GM12878 (cell line): ENCODE measurements around the gene CYP3A4. TPM values are rescaled to one million over a fixed set of nuclear protein-coding genes. Genes with fewer than 3 reads are reported as not detected.

Experiments used
- ATAC-seq: fragments of 200-7000 bp; cut with Tn5 transposase; 3 replicates; pipeline ENCODE4 v1.9.1; 2020; ENCODE audit warnings: mild to moderate bottlenecking, moderate library complexity
- BruUV-seq: library from RNA; stranded (reverse); fragments of 400-500 nt; replicated peaks from 2 replicates; lab custom pipeline; 2021; lab: Mats Ljungman, UMichigan
- CTCF ChIA-PET: fragments of 300-600 bp; sonication (Branson Sonifier 250); formaldehyde crosslinking; extraction: SDS; loops from one replicate; lab custom pipeline; 2021; ENCODE audit warnings: inconsistent platforms; lab: Yijun Ruan, JAX
- POLR2A ChIA-PET: fragments of 350-600 bp; formaldehyde crosslinking; extraction: SDS; loops from one replicate; lab custom pipeline; 2021; ENCODE audit warnings: inconsistent platforms; lab: Charles Lee
- RAD21 ChIA-PET: fragments of 300-600 bp; sonication (Branson Sonifier 250); formaldehyde crosslinking; loops from one replicate; lab custom pipeline; 2023; ENCODE audit warnings: antibody characterized with exemption; ENCODE audit not compliant: unreplicated experiment; lab: Charles Lee
- SMC1A ChIA-PET: fragments of 300-600 bp; sonication (Branson Sonifier 250); formaldehyde crosslinking; loops from one replicate; lab custom pipeline; 2023; ENCODE audit not compliant: unreplicated experiment, uncharacterized antibody; lab: Charles Lee
- DNase-seq: peaks from one replicate; pipeline ENCODE4 v3.0.0-alpha.2; 2011; ENCODE audit warnings: low read depth, low spot score
- FAIRE-seq: peaks from 3 replicates; lab custom pipeline; 2011; peaks lifted over from hg19 to GRCh38; lab: Jason Lieb, UNC
- H2AFZ ChIP-seq: 2 replicates; pipeline ENCODE4 v1.6.0; 2011; ENCODE audit warnings: low read depth, low read length, control low read depth; ENCODE audit not compliant: control insufficient read depth
- H3K27ac ChIP-seq: 2 replicates; pipeline ENCODE4 v1.5.1; 2011; ENCODE audit warnings: control low read depth; ENCODE audit not compliant: control insufficient read depth, insufficient read depth
- H3K27me3 ChIP-seq, 2 experiments: replicated peaks in 1 of 2; 2 replicates each; pipeline versions ENCODE4 v1.6.0 to v1.6.1; 2011; ENCODE audit warnings: low read length in 1 of 2; ENCODE audit not compliant: control insufficient read depth in 2 of 2, insufficient read depth in 2 of 2
- H3K36me3 ChIP-seq, 2 experiments: 2 replicates each; pipeline ENCODE4 v1.5.1; 2011; ENCODE audit warnings: low read length in 1 of 2; ENCODE audit not compliant: control insufficient read depth in 2 of 2, insufficient read depth in 2 of 2
- H3K4me1 ChIP-seq: 2 replicates; pipeline ENCODE4 v1.6.1; 2011; ENCODE audit warnings: mild to moderate bottlenecking, low read length, moderate library complexity, mixed read lengths; ENCODE audit not compliant: control insufficient read depth, insufficient read depth
- H3K4me2 ChIP-seq: 2 replicates; pipeline ENCODE4 v1.6.0; 2011; ENCODE audit warnings: control low read depth; ENCODE audit not compliant: control insufficient read depth, insufficient read depth
- H3K4me3 ChIP-seq: fragments of 200-600 bp; sonication (generic); 2 replicates; pipeline ENCODE4 v1.5.1; 2016
- H3K79me2 ChIP-seq: 2 replicates; pipeline ENCODE4 v1.6.0; 2011; ENCODE audit warnings: low read length; ENCODE audit not compliant: control insufficient read depth, insufficient read depth
- H3K9ac ChIP-seq: 2 replicates; pipeline ENCODE4 v1.8.0; 2011; ENCODE audit warnings: low read length, control low read depth, mixed read lengths; ENCODE audit not compliant: control insufficient read depth, insufficient read depth
- H3K9me3 ChIP-seq: replicated peaks from 3 replicates; pipeline ENCODE4 v1.5.1; 2011; ENCODE audit warnings: mild to moderate bottlenecking, low read length; ENCODE audit not compliant: control insufficient read depth, insufficient read depth
- H4K20me1 ChIP-seq: 2 replicates; pipeline ENCODE4 v1.6.0; 2011; ENCODE audit not compliant: control insufficient read depth, insufficient read depth
- EZH2 ChIP-seq: IDR thresholded peaks from 2 replicates; pipeline ENCODE4 v1.6.1; 2012; ENCODE audit warnings: low read depth, mild to moderate bottlenecking, control low read depth, inconsistent platforms, low read length, borderline replicate concordance; ENCODE audit not compliant: control insufficient read depth
- HCFC1 ChIP-seq: fragments of 150-350 bp; IDR thresholded peaks from 2 replicates; pipeline ENCODE4 v1.6.1; 2014; ENCODE audit warnings: low read length
- MTA2 ChIP-seq: fragments of 450-650 bp; IDR thresholded peaks from 2 replicates; pipeline ENCODE4 v1.6.1; 2016; ENCODE audit warnings: low read depth, mild to moderate bottlenecking, moderate library complexity
- NFYB ChIP-seq: IDR thresholded peaks from 2 replicates; pipeline ENCODE4 v1.6.1; 2011; ENCODE audit warnings: low read depth, mild to moderate bottlenecking, low read length, improper control_type of control experiment, moderate library complexity; ENCODE audit not compliant: insufficient read depth
- RUNX3 ChIP-seq: IDR thresholded peaks from 2 replicates; pipeline ENCODE4 v1.6.1; 2012; ENCODE audit warnings: low read length, inconsistent platforms
- SMAD1 ChIP-seq: fragments of 450-650 bp; IDR thresholded peaks from 2 replicates; pipeline ENCODE4 v1.6.1; 2018; ENCODE audit warnings: mild to moderate bottlenecking, low read depth; ENCODE audit not compliant: partially characterized antibody
- SMARCA5 ChIP-seq: fragments of 450-650 bp; IDR thresholded peaks from 2 replicates; pipeline ENCODE4 v1.6.1; 2017; ENCODE audit warnings: mild to moderate bottlenecking
- SREBF1 ChIP-seq: IDR thresholded peaks from 2 replicates; pipeline ENCODE4 v1.6.1; 2012; ENCODE audit warnings: mild to moderate bottlenecking, low read length
- TAF1 ChIP-seq: IDR thresholded peaks from 2 replicates; pipeline ENCODE4 v1.6.1; 2011; ENCODE audit warnings: mild to moderate bottlenecking, low read depth, low read length, borderline replicate concordance
- WGBS: methylation state at CpG from one replicate; pipeline ENCODE4 v1.1.6; 2016; ENCODE audit warnings: low lambda C conversion rate; ENCODE audit not compliant: insufficient replicate concordance, insufficient coverage; ENCODE audit errors: missing lambda C conversion rate; 5-methylcytosine and 5-hydroxymethylcytosine counted together
- in situ Hi-C: fragments of 300-500 bp; cut with MboI; formaldehyde crosslinking; loops from 9 replicates; pipeline ENCODE4 v1.14.3; 2018; ENCODE audit warnings: mixed read lengths
- intact Hi-C: fragments of 100-400 bp; cut with micrococcal nuclease; formaldehyde crosslinking; loops from one replicate; pipeline ENCODE4 v1.14.2; 2022; ENCODE audit not compliant: unreplicated experiment
- polyA plus RNA-seq, 11 experiments: library from polyadenylated mRNA; depleted of rRNA in 4 of 11; unstranded in 6 of 11; stranded (reverse) in 5 of 11; fragments of >200 nt; fragmentation: Nextera tagmentation in 4 of 11; fragmentation: Illumina TruSeq in 1 of 11; extraction: Ambion mirVana in 4 of 11; extraction: Trizol in 1 of 11; gene quantifications; 1 replicate in 1 of 11; 2 replicates in 10 of 11; pipeline versions ENCODE4 v1.2.1 to v1.2.3, GENCODE V29; 2011 to 2016; ENCODE audit warnings: inconsistent platforms in 2 of 11, missing spikeins in 2 of 11, low read depth in 1 of 11
- total RNA-seq, 4 experiments: library from RNA; depleted of rRNA in 3 of 4; stranded (reverse); fragments of >200 nt in 3 of 4; fragmentation: Illumina TruSeq in 1 of 4; extraction: Trizol in 1 of 4; gene quantifications; 2 replicates each; pipeline versions ENCODE4 v1.2.1 to v1.2.3, GENCODE V29; 2013 to 2021
- TF ChIP-seq, protein P1 (sequence below): IDR thresholded peaks from 2 replicates; pipeline ENCODE4 v1.6.1; 2011; ENCODE audit warnings: borderline replicate concordance, low read depth, mild to moderate bottlenecking, moderate library complexity, mixed read lengths, low read length; ENCODE audit not compliant: insufficient read depth; ENCODE audit errors: extremely low read length

CYP3A4 gene
- total and polyA plus RNA-seq, 10 of the 15 experiments (the other 5 are each of a cell fraction or from before 2014, with no cell fraction given): 0.02 to 0.21 (median 0.04) TPM; not detected in 7

DNA sequence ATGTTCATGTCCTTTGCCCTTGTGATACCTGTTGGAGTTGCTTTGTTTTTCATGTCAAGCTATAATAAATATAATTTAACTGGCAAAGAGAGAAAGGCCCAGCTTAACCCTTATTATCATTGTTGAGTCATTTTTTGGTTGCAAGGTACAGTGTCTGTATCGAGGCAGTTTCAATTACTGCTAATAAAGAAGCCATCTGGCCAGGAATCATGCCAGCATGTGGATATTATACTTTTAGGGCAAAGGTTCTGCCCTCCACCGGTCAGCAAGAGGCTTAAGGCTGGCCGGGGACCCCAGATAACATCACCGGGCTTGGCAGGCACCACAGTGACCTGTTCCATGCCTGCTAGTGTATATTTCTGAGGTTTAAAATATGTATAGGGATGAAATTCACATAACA is 9.0 kb upstream of the CYP3A4 start:
- TF ChIP-seq HCFC1 (no peak), SMARCA5 (no peak), EZH2 (no peak), NFYB (no peak), SREBF1 (no peak), RUNX3 (no peak), SMAD1 (no peak), MTA2 (no peak), TAF1 (no peak)
- TF ChIP-seq, protein P1, sequence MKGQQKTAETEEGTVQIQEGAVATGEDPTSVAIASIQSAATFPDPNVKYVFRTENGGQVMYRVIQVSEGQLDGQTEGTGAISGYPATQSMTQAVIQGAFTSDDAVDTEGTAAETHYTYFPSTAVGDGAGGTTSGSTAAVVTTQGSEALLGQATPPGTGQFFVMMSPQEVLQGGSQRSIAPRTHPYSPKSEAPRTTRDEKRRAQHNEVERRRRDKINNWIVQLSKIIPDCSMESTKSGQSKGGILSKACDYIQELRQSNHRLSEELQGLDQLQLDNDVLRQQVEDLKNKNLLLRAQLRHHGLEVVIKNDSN: no peak
- SMC1A ChIA-PET: interaction anchor here (1.0 kb wide), 1 partner anchor 31 kb away, joined by 3 read pairs; no protein-coding TSS in a partner anchor
- Histone ChIP-seq H3K4me1 (no peaks in the 10 kb centered on the region; the same call in 1 of the 2 replicates), H3K9ac (no peak overlapping the region), H3K36me3 (no peaks in the 10 kb centered on the region), H3K27me3 (no peaks in the 10 kb centered on the region), H3K79me2 (no peaks in the 10 kb centered on the region), H3K9me3 (peaks cover 3% of the 10 kb centered on the region; the same call in 2 of the 3 replicates), H3K4me2 (no peak overlapping the region), H4K20me1 (no peaks in the 10 kb centered on the region), H2AFZ (no peak overlapping the region), H3K4me3 (no peak overlapping the region), H3K27ac (no peak overlapping the region)
- ATAC-seq (no peak), FAIRE-seq (no peak), DNase-seq (no peak)
- in situ Hi-C loops (no loop called here), intact Hi-C loops (no loop called here)
- RAD21 ChIA-PET: no interaction called here
- CTCF ChIA-PET: no interaction called here
- POLR2A ChIA-PET: no interaction called here
- BruUV-seq: no TSS peak
- 37% methylated on average over 4 of the region's 4 CpGs for WGBS
